IMR-90 (cell line): ENCODE data around the gene ANKRD63. TPM values are rescaled to one million over a fixed set of nuclear protein-coding genes. Genes with fewer than 3 reads are reported as not detected.

Experiments
- ATAC-seq: fragments of 200-7000 bp; cut with Tn5 transposase; 2 replicates; pipeline ENCODE4 v1.9.1; 2020; ENCODE audit warnings: low read depth, mild to moderate bottlenecking, moderate library complexity
- BruUV-seq: library from RNA; stranded (reverse); fragments of 400-500 nt; replicated peaks from 2 replicates; lab custom pipeline; 2021; lab: Mats Ljungman, UMichigan
- CTCF ChIA-PET: fragments of 300-600 bp; formaldehyde crosslinking; extraction: SDS; loops from one replicate; lab custom pipeline; 2021; ENCODE audit warnings: antibody characterized with exemption; lab: Yijun Ruan, JAX
- POLR2A ChIA-PET: fragments of 300-600 bp; sonication (Branson Sonifier 250); formaldehyde crosslinking; loops from one replicate; lab custom pipeline; 2022; ENCODE audit warnings: antibody characterized with exemption; ENCODE audit not compliant: unreplicated experiment; lab: Charles Lee
- DNase-seq: peaks from one replicate; pipeline ENCODE4 v3.0.0; 2013
- H2AFZ ChIP-seq: replicated peaks from 2 replicates; pipeline ENCODE3; 2013; ENCODE audit warnings: low read length, mild to moderate bottlenecking; ENCODE audit not compliant: poor library complexity
- H2AK5ac ChIP-seq: 2 replicates; pipeline ENCODE4 v1.6.1; 2013; ENCODE audit warnings: low read depth, low read length, inconsistent platforms
- H2AK9ac ChIP-seq: replicated peaks from 2 replicates; pipeline ENCODE3; 2013; ENCODE audit warnings: mild to moderate bottlenecking, low read depth, low read length, moderate library complexity; ENCODE audit not compliant: poor library complexity
- H2BK120ac ChIP-seq: 2 replicates; pipeline ENCODE4 v1.6.1; 2013; ENCODE audit warnings: low read depth, low read length, inconsistent platforms
- H2BK15ac ChIP-seq: 3 replicates; pipeline ENCODE4 v1.6.1; 2013; ENCODE audit warnings: low read depth, low read length, inconsistent platforms
- H2BK20ac ChIP-seq: 2 replicates; pipeline ENCODE4 v1.6.1; 2013; ENCODE audit warnings: low read depth, mild to moderate bottlenecking, inconsistent platforms, low read length, moderate library complexity
- H2BK5ac ChIP-seq: 2 replicates; pipeline ENCODE4 v1.6.1; 2013; ENCODE audit warnings: mild to moderate bottlenecking, low read depth, low read length, inconsistent platforms; ENCODE audit not compliant: poor library complexity, severe bottlenecking
- H3K14ac ChIP-seq: replicated peaks from 2 replicates; pipeline ENCODE4 v1.6.1; 2013; ENCODE audit warnings: low read depth, low read length, inconsistent platforms
- H3K18ac ChIP-seq: 2 replicates; pipeline ENCODE4 v1.6.1; 2013; ENCODE audit warnings: low read depth, low read length, control low read depth
- H3K23ac ChIP-seq: 2 replicates; pipeline ENCODE4 v1.6.1; 2013; ENCODE audit warnings: low read depth, low read length, inconsistent platforms
- H3K27ac ChIP-seq: 2 replicates; pipeline ENCODE4 v1.5.1; 2013; ENCODE audit warnings: mild to moderate bottlenecking, control low read depth, low read length; ENCODE audit not compliant: insufficient read depth
- H3K27me3 ChIP-seq: 2 replicates; pipeline ENCODE4 v1.6.1; 2013; ENCODE audit warnings: low read length; ENCODE audit not compliant: control insufficient read depth, insufficient read depth
- H3K36me3 ChIP-seq: 2 replicates; pipeline ENCODE4 v1.6.1; 2013; ENCODE audit warnings: low read length, mixed read lengths; ENCODE audit not compliant: control insufficient read depth, insufficient read depth
- H3K4ac ChIP-seq: 2 replicates; pipeline ENCODE4 v1.6.1; 2013; ENCODE audit warnings: low read depth, low read length, inconsistent platforms
- H3K4me1 ChIP-seq: 2 replicates; pipeline ENCODE4 v1.6.1; 2013; ENCODE audit warnings: low read length, mixed read lengths; ENCODE audit not compliant: control insufficient read depth, insufficient read depth
- H3K4me2 ChIP-seq: 2 replicates; pipeline ENCODE4 v1.6.1; 2013; ENCODE audit warnings: low read depth, mild to moderate bottlenecking, control low read depth, low read length, moderate library complexity
- H3K4me3 ChIP-seq: 2 replicates; pipeline ENCODE4 v1.5.1; 2013; ENCODE audit warnings: low read depth, mild to moderate bottlenecking, control low read depth, low read length, moderate library complexity; ENCODE audit not compliant: insufficient read depth
- H3K56ac ChIP-seq: 2 replicates; pipeline ENCODE4 v1.6.1; 2013; ENCODE audit warnings: low read length, inconsistent platforms; ENCODE audit not compliant: insufficient read depth; ENCODE audit errors: extremely low read depth
- H3K79me1 ChIP-seq, 2 experiments: 2 replicates each; pipeline ENCODE4 v1.6.1; 2013; ENCODE audit warnings: low read length in 2 of 2, inconsistent platforms in 1 of 2, low read depth in 1 of 2
- H3K9ac ChIP-seq: 2 replicates; pipeline ENCODE4 v1.6.1; 2013; ENCODE audit warnings: low read depth, low read length, control low read depth
- H3K9me1 ChIP-seq: 2 replicates; pipeline ENCODE4 v1.6.1; 2013; ENCODE audit warnings: low read length, inconsistent platforms; ENCODE audit not compliant: insufficient read depth
- H3K9me3 ChIP-seq: 2 replicates; pipeline ENCODE4 v1.6.1; 2013; ENCODE audit warnings: low read length; ENCODE audit not compliant: control insufficient read depth, insufficient read depth
- H4K20me1 ChIP-seq: 2 replicates; pipeline ENCODE4 v1.6.1; 2013; ENCODE audit warnings: low read length, inconsistent platforms; ENCODE audit not compliant: insufficient read depth
- H4K5ac ChIP-seq: 2 replicates; pipeline ENCODE4 v1.6.1; 2013; ENCODE audit warnings: mild to moderate bottlenecking, low read depth, low read length, control low read depth
- H4K8ac ChIP-seq, 2 experiments: 2 replicates each; pipeline ENCODE4 v1.6.1; 2013; ENCODE audit warnings: low read depth in 2 of 2, low read length in 2 of 2, control low read depth in 1 of 2, inconsistent platforms in 1 of 2
- H4K91ac ChIP-seq: 2 replicates; pipeline ENCODE4 v1.6.1; 2013; ENCODE audit warnings: low read depth, low read length, inconsistent platforms; ENCODE audit not compliant: insufficient read depth
- BHLHE40 ChIP-seq: fragments of 150-350 bp; IDR thresholded peaks from 2 replicates; pipeline ENCODE4 v1.6.1; 2016; ENCODE audit warnings: mild to moderate bottlenecking, low read depth, low read length
- MAZ ChIP-seq: IDR thresholded peaks from 2 replicates; pipeline ENCODE4 v1.6.1; 2012; ENCODE audit warnings: low read depth, mild to moderate bottlenecking, low read length, improper control_type of control experiment, moderate library complexity, borderline replicate concordance
- NFE2L2 ChIP-seq: fragments of 150-350 bp; IDR thresholded peaks from 2 replicates; pipeline ENCODE4 v1.6.1; 2016; ENCODE audit warnings: low read depth, mild to moderate bottlenecking, low read length
- POLR2A ChIP-seq: IDR thresholded peaks from 2 replicates; pipeline ENCODE4 v1.6.1; 2012; ENCODE audit warnings: mild to moderate bottlenecking, low read depth, low read length
- RFX5 ChIP-seq: IDR thresholded peaks from 2 replicates; pipeline ENCODE4 v1.8.0; 2012; ENCODE audit warnings: low read depth, mild to moderate bottlenecking, low read length, moderate library complexity
- WGBS, 2 experiments: methylation state at CpG; one replicate each; pipeline versions ENCODE4 v1.1.5 to v1.1.7; 2013; ENCODE audit warnings: missing lambda C conversion rate in 2 of 2; ENCODE audit not compliant: insufficient read length in 1 of 2; ENCODE audit errors: extremely low coverage in 2 of 2; 5-methylcytosine and 5-hydroxymethylcytosine counted together
- dilution Hi-C: fragments of 300-500 bp; cut with HindIII; formaldehyde crosslinking; loops from one replicate; pipeline ENCODE4 v1.14.3; 2018; ENCODE audit warnings: low sequenced_read_pairs; ENCODE audit not compliant: unreplicated experiment
- in situ Hi-C: fragments of 300-500 bp; cut with MboI; formaldehyde crosslinking; loops from 3 replicates; pipeline ENCODE4 v1.14.3; 2019; ENCODE audit warnings: low sequenced_read_pairs, inconsistent platforms, mixed read lengths
- intact Hi-C: fragments of 100-400 bp; cut with micrococcal nuclease; formaldehyde crosslinking; loops from 2 replicates; pipeline ENCODE4 v1.10.0; 2022
- polyA plus RNA-seq, 3 experiments: library from polyadenylated mRNA; depleted of rRNA; stranded (reverse); fragments of >200 nt; gene quantifications; 2 replicates each; pipeline ENCODE4 v1.2.3, GENCODE V29; 2012; ENCODE audit warnings: low replicate concordance in 1 of 3
- total RNA-seq: library from RNA; depleted of rRNA; stranded (reverse); fragments of >200 nt; gene quantifications from 2 replicates; pipeline ENCODE4 v1.2.3, GENCODE V29; 2012
- TF ChIP-seq, protein P1 (sequence below): fragments of 150-350 bp; IDR thresholded peaks from 2 replicates; pipeline ENCODE4 v1.6.1; 2016; ENCODE audit warnings: low read depth, mild to moderate bottlenecking, low read length, moderate library complexity, borderline replicate concordance
- TF ChIP-seq, protein P2 (sequence below): fragments of 150-350 bp; IDR thresholded peaks from 2 replicates; pipeline ENCODE4 v1.6.1; 2017; ENCODE audit warnings: mild to moderate bottlenecking, antibody characterized with exemption, low read length, low read depth

ANKRD63 gene
- total and polyA plus RNA-seq, 2 of the 4 experiments (the other 2 are of a cell fraction) = not detected

- TF ChIP-seq, protein P1, sequence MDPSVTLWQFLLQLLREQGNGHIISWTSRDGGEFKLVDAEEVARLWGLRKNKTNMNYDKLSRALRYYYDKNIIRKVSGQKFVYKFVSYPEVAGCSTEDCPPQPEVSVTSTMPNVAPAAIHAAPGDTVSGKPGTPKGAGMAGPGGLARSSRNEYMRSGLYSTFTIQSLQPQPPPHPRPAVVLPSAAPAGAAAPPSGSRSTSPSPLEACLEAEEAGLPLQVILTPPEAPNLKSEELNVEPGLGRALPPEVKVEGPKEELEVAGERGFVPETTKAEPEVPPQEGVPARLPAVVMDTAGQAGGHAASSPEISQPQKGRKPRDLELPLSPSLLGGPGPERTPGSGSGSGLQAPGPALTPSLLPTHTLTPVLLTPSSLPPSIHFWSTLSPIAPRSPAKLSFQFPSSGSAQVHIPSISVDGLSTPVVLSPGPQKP = no peak
- TF ChIP-seq POLR2A (no peak), RFX5 (no peak), BHLHE40 (no peak), NFE2L2 (no peak), MAZ (no peak)
- TF ChIP-seq, protein P2, sequence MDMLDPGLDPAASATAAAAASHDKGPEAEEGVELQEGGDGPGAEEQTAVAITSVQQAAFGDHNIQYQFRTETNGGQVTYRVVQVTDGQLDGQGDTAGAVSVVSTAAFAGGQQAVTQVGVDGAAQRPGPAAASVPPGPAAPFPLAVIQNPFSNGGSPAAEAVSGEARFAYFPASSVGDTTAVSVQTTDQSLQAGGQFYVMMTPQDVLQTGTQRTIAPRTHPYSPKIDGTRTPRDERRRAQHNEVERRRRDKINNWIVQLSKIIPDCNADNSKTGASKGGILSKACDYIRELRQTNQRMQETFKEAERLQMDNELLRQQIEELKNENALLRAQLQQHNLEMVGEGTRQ = no peak
- Histone ChIP-seq H4K5ac (no peak overlapping the region), H3K27ac (no peak overlapping the region), H3K18ac (no peak overlapping the region), H3K9ac (no peak overlapping the region), H2BK5ac (no peak overlapping the region), H3K4me1 (peaks cover 6% of the 10 kb centered on the region), H4K91ac (no peak overlapping the region), H3K36me3 (no peaks in the 10 kb centered on the region), H2BK20ac (no peak overlapping the region), H3K9me1 (no peaks in the 10 kb centered on the region), H2AK5ac (no peak overlapping the region), H2BK15ac (no peak overlapping the region), H3K23ac (no peak overlapping the region), H2BK120ac (no peak overlapping the region), H2AK9ac (no peak overlapping the region), H4K8ac (no peak overlapping the region), H3K9me3 (peaks cover 8% of the 10 kb centered on the region), H2AFZ (no peak overlapping the region), H4K20me1 (no peaks in the 10 kb centered on the region), H3K4me3 (no peak overlapping the region), H3K79me1 (no peaks in the 10 kb centered on the region), H3K27me3 (peaks cover 61% of the 10 kb centered on the region), H3K4ac (no peak overlapping the region), H3K4me2 (no peak overlapping the region), H3K56ac (no peak overlapping the region), H3K14ac (no peak overlapping the region)
- BruUV-seq = no TSS peak
- CTCF ChIA-PET = no interaction called here
- intact Hi-C loops (no loop called here), in situ Hi-C loops (no loop called here), dilution Hi-C loops (no loop called here)
- 33% methylated on average over 3 of the region's 11 CpGs; no CpG with 5 or more reads in 1 of the 2 experiments for WGBS, 2 experiments
- POLR2A ChIA-PET = no interaction called here
- DNase-seq (no peak), ATAC-seq (no peak)
Measured at GRCh38 chr15:40302981-40303380, 20.1 kb upstream of the ANKRD63 start.
